MM.1S (cell line): Measurements from ENCODE around the gene C1orf232.

Experiments used
- CTCF ChIP-seq: fragments of 300-600 bp; sonication (generic); IDR thresholded peaks from 2 replicates; pipeline ENCODE4 v1.5.1; 2016; ENCODE audit warnings: antibody characterized with exemption, low read length, mixed read lengths
- EZH2 ChIP-seq: fragments of 300-600 bp; sonication (generic); optimal IDR thresholded peaks from 2 replicates; pipeline ENCODE3; 2017; ENCODE audit warnings: low read depth, mild to moderate bottlenecking, antibody characterized with exemption, low read length, mixed read lengths

DNA sequence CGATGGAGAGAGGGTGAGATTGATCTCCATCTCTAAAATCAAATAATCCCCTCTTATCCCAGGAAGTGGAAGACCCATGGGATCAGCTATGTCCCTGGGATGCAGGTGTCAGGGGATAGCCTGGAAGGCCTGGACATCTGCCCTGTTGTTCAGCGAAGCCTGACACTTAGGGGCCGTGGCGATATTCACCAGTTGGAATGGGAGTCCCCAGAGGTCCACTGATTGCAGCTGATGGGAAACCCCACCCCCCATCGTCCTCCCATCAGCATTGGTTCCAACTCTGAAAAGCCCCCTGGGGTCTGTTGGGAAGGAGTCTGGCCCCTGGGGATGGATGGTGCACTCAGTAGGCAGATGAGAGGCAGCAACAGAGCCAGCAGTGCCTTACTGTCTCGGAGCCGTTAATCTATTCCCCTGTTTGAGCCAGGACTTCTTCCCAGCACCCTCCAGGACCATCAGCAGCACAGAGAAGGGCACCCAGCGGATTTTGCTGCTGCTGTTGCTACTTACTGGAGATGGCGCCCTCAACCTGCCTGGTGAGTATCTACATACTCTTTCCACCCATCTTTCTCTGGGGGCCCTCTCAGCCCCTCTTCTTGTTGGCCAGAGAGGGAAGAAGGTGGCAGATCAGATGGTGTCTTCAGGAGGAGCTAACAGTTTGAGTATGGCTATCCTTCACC lies 35.0 kb upstream of the C1orf232 start:
- no peak for TF ChIP-seq EZH2
- no peak for TF ChIP-seq CTCF
